ENCODE results near the gene GRB7. TPM values are rescaled to one million over a fixed set of nuclear protein-coding genes. Genes with fewer than 3 reads are reported as not detected.

The GRB7 gene
- total and polyA plus RNA-seq, 2 experiments from 2014 or later: not detected

DNA sequence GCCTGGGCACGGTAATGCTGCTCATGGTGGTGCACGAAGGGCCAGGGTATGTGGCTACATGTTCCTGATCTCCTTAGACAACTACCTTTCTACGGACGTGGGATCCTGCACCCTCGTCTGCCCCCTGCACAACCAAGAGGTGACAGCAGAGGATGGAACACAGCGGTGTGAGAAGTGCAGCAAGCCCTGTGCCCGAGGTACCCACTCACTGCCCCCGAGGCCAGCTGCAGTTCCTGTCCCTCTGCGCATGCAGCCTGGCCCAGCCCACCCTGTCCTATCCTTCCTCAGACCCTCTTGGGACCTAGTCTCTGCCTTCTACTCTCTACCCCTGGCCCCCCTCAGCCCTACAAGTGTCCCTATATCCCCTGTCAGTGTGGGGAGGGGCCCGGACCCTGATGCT lies 25.9 kb upstream of the GRB7 start:
- no peaks in the 10 kb centered on the region for H3K9me3 ChIP-seq (ENCODE audit: low read depth)
- H3K4me2 ChIP-seq (ENCODE audit: unreplicated experiment): no peak overlapping the region
- H3K79me2 ChIP-seq (ENCODE audit: insufficient read depth): no peaks in the 10 kb centered on the region
- no peak overlapping the region for H3K4me3 ChIP-seq
- WGBS, 2 experiments (ENCODE audit: low coverage in 1 of 2, low lambda C conversion rate in 2 of 2, missing lambda C conversion rate in 2 of 2): 95 to 99% methylated on average over 10 of the region's 10 CpGs
- DNase-seq: no peak
- in situ Hi-C loops (cut with MboI): no loop called here
- no peaks in the 10 kb centered on the region for H3K9me2 ChIP-seq (ENCODE audit: insufficient read depth)
- H3K36me3 ChIP-seq (ENCODE audit: low read depth): no peaks in the 10 kb centered on the region; the same call in 1 of the 2 replicates
- no peak overlapping the region for H3K27ac ChIP-seq
- H2AFZ ChIP-seq: no peak overlapping the region
- H3K4me1 ChIP-seq (ENCODE audit: insufficient read depth): no peaks in the 10 kb centered on the region
- no peaks in the 10 kb centered on the region for H3F3A ChIP-seq (ENCODE audit: insufficient read depth)
- no peaks in the 10 kb centered on the region for H3K27me3 ChIP-seq (replicated peaks; ENCODE audit: insufficient read depth)
- H4K20me1 ChIP-seq (ENCODE audit: insufficient read depth): no peaks in the 10 kb centered on the region
- no peak overlapping the region for H3K9ac ChIP-seq
- TF ChIP-seq EZH2phosphoT487 (IDR thresholded peaks at IDR 0.05; ENCODE audit: insufficient read depth, low read depth): no peak
- no peak for TF ChIP-seq EZH2 (IDR thresholded peaks at IDR 0.05; ENCODE audit: insufficient read depth, poor library complexity, severe bottlenecking)

GRCh38 chr17:39714234-39714633 lies 23.5 kb upstream of the GRB7 start:
- Histone ChIP-seq H3K4me1 (ENCODE audit: insufficient read depth) (no peaks in the 10 kb centered on the region), H3K9me2 (ENCODE audit: insufficient read depth) (no peaks in the 10 kb centered on the region), H3K9me3 (ENCODE audit: low read depth) (no peaks in the 10 kb centered on the region), H3K27me3 (replicated peaks; ENCODE audit: insufficient read depth) (no peaks in the 10 kb centered on the region), H3K9ac (no peak overlapping the region), H3K27ac (no peak overlapping the region), H3F3A (ENCODE audit: insufficient read depth) (peaks cover 5% of the 10 kb centered on the region; the same call in 1 of the 2 replicates), H3K79me2 (ENCODE audit: insufficient read depth) (no peaks in the 10 kb centered on the region), H2AFZ (no peak overlapping the region), H3K4me2 (ENCODE audit: unreplicated experiment) (no peak overlapping the region), H3K4me3 (no peak overlapping the region), H3K36me3 (ENCODE audit: low read depth) (peaks cover 5% of the 10 kb centered on the region; the same call in 1 of the 2 replicates), H4K20me1 (ENCODE audit: insufficient read depth) (no peaks in the 10 kb centered on the region)
- TF ChIP-seq EZH2 (IDR thresholded peaks at IDR 0.05; ENCODE audit: insufficient read depth, poor library complexity, severe bottlenecking): no peak
- DNase-seq: no peak
- 97 to 98% methylated on average over 4 of the region's 4 CpGs for WGBS, 2 experiments (ENCODE audit: low coverage in 1 of 2, low lambda C conversion rate in 2 of 2, missing lambda C conversion rate in 2 of 2)
- in situ Hi-C loops (cut with MboI): no loop called here

DNA sequence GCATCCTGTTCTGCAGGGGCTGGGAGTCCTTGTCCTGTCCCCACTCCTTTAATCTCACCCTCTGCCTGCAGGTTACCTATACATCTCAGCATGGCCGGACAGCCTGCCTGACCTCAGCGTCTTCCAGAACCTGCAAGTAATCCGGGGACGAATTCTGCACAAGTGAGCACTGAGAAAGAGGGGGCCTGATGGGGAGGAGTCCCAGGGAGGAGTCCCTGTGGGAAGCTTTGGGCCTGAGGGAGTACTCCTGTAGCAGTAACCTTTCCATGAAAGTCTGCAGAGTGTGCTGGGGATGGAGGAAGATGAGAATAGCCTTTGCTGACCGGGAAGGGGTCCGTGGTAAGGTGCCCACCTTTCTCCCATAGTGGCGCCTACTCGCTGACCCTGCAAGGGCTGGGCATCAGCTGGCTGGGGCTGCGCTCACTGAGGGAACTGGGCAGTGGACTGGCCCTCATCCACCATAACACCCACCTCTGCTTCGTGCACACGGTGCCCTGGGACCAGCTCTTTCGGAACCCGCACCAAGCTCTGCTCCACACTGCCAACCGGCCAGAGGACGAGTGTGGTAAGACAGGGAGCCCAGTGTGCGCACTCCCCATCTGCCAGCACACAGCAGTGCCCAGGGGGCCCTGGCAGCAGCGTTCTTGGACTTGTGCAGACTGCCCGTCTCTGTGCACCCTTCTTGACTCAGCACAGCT lies 22.2 kb upstream of the GRB7 start:
- H2AFZ ChIP-seq: no peak overlapping the region
- H3F3A ChIP-seq (ENCODE audit: insufficient read depth): peaks cover 5% of the 10 kb centered on the region; the same call in 1 of the 2 replicates
- H3K36me3 ChIP-seq (ENCODE audit: low read depth): peaks cover 5% of the 10 kb centered on the region; the same call in 1 of the 2 replicates
- no peaks in the 10 kb centered on the region for H3K9me3 ChIP-seq (ENCODE audit: low read depth)
- TF ChIP-seq EZH2 (IDR thresholded peaks at IDR 0.05; ENCODE audit: insufficient read depth, poor library complexity, severe bottlenecking): no peak
- no peak for TF ChIP-seq EZH2phosphoT487 (IDR thresholded peaks at IDR 0.05; ENCODE audit: insufficient read depth, low read depth)
- no peak overlapping the region for H3K27ac ChIP-seq
- H3K79me2 ChIP-seq (ENCODE audit: insufficient read depth): no peaks in the 10 kb centered on the region
- H4K20me1 ChIP-seq (ENCODE audit: insufficient read depth): no peaks in the 10 kb centered on the region
- in situ Hi-C loops (cut with MboI): no loop called here
- no peaks in the 10 kb centered on the region for H3K4me1 ChIP-seq (ENCODE audit: insufficient read depth)
- no peak overlapping the region for H3K4me3 ChIP-seq
- no peak overlapping the region for H3K9ac ChIP-seq
- H3K9me2 ChIP-seq (ENCODE audit: insufficient read depth): no peaks in the 10 kb centered on the region
- H3K27me3 ChIP-seq (replicated peaks; ENCODE audit: insufficient read depth): no peaks in the 10 kb centered on the region
- no peak for DNase-seq
- WGBS, 2 experiments (ENCODE audit: low coverage in 1 of 2, low lambda C conversion rate in 2 of 2, missing lambda C conversion rate in 2 of 2): 96 to 97% methylated on average over 17 to 18 of the region's 18 CpGs
- no peak overlapping the region for H3K4me2 ChIP-seq (ENCODE audit: unreplicated experiment)

DNA sequence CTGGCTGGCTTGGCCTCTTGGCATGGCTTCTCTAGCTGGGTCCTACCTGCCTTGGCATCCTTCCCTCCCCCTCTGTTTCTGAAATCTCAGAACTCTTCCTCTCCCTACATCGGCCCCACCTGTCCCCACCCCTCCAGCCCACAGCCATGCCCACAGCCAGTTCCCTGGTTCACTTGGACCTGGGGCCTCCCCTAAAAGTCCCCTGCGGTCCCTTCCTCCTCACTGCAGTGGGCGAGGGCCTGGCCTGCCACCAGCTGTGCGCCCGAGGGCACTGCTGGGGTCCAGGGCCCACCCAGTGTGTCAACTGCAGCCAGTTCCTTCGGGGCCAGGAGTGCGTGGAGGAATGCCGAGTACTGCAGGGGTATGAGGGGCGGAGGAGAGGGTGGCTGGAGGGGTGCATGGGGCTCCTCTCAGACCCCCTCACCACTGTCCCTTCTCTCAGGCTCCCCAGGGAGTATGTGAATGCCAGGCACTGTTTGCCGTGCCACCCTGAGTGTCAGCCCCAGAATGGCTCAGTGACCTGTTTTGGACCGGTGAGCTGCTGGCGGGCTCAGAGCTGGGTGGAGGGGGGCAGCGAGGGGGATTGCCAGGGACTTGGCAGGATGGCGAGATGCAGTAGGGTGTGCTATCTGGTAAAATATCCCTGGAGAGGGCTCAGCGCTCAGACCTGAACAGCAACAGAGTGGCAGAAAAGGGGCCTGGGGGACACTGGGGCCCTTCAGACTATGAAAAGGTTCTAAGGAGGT lies 21.5 kb upstream of the GRB7 start:
- in situ Hi-C loops (cut with MboI): no loop called here
- no peak overlapping the region for H3K27ac ChIP-seq
- H3K79me2 ChIP-seq (ENCODE audit: insufficient read depth): no peaks in the 10 kb centered on the region
- no peaks in the 10 kb centered on the region for H3K4me1 ChIP-seq (ENCODE audit: insufficient read depth)
- H2AFZ ChIP-seq: no peak overlapping the region
- no peaks in the 10 kb centered on the region for H3K27me3 ChIP-seq (replicated peaks; ENCODE audit: insufficient read depth)
- no peaks in the 10 kb centered on the region for H3K9me3 ChIP-seq (ENCODE audit: low read depth)
- H4K20me1 ChIP-seq (ENCODE audit: insufficient read depth): no peaks in the 10 kb centered on the region
- H3F3A ChIP-seq (ENCODE audit: insufficient read depth): peaks cover 5% of the 10 kb centered on the region; the same call in 1 of the 2 replicates
- DNase-seq: no peak
- 93 to 94% methylated on average over 12 to 15 of the region's 15 CpGs for WGBS, 2 experiments (ENCODE audit: low coverage in 1 of 2, low lambda C conversion rate in 2 of 2, missing lambda C conversion rate in 2 of 2)
- H3K9me2 ChIP-seq (ENCODE audit: insufficient read depth): no peaks in the 10 kb centered on the region
- H3K9ac ChIP-seq: no peak overlapping the region
- H3K4me3 ChIP-seq: no peak overlapping the region
- H3K4me2 ChIP-seq (ENCODE audit: unreplicated experiment): no peak overlapping the region
- H3K36me3 ChIP-seq (ENCODE audit: low read depth): peaks cover 5% of the 10 kb centered on the region; the same call in 1 of the 2 replicates
- TF ChIP-seq EZH2 (IDR thresholded peaks at IDR 0.05; ENCODE audit: insufficient read depth, poor library complexity, severe bottlenecking) (no peak), EZH2phosphoT487 (IDR thresholded peaks at IDR 0.05; ENCODE audit: insufficient read depth, low read depth) (no peak)

Data from GM23248 (cell line).